GM23248 (cell line): Measurements from ENCODE around the gene TNFRSF12A.

Source experiments
- EZH2 ChIP-seq: fragments of 200-600 bp; sonication (generic); IDR thresholded peaks from 2 replicates; pipeline ENCODE4 v1.6.1; 2018; ENCODE audit warnings: antibody characterized with exemption, mild to moderate bottlenecking; ENCODE audit not compliant: insufficient read depth, poor library complexity, severe bottlenecking
- EZH2phosphoT487 ChIP-seq: fragments of 200-600 bp; sonication (generic); IDR thresholded peaks from 2 replicates; pipeline ENCODE4 v1.6.1; 2018; ENCODE audit warnings: antibody characterized with exemption, moderate library complexity, mild to moderate bottlenecking, low read depth; ENCODE audit not compliant: insufficient read depth

GRCh38 chr16:3029491-3030221, 9.5 kb downstream of the TNFRSF12A start:
- TF ChIP-seq EZH2 (no peak), EZH2phosphoT487 (no peak)
